Neural progenitor cell (in vitro differentiated cells): ENCODE data around the gene ERBB4. TPM values are rescaled to one million over a fixed set of nuclear protein-coding genes. Genes with fewer than 3 reads are reported as not detected.

ENCODE experiments used
- DNase-seq: peaks from one replicate; pipeline ENCODE4 v3.0.0-alpha.2; 2016; ENCODE audit warnings: low spot score
- H2AFZ ChIP-seq: fragments of 200-600 bp; sonication (generic); replicated peaks from 2 replicates; pipeline ENCODE4 v1.6.1; 2016; ENCODE audit warnings: antibody characterized with exemption
- H3F3A ChIP-seq: fragments of 200-600 bp; sonication (generic); 2 replicates; pipeline ENCODE4 v1.6.1; 2016; ENCODE audit warnings: antibody characterized with exemption, low read depth
- H3K27ac ChIP-seq: fragments of 200-600 bp; sonication (generic); 2 replicates; pipeline ENCODE4 v1.5.1; 2016; ENCODE audit warnings: mild to moderate bottlenecking
- H3K27me3 ChIP-seq: fragments of 200-600 bp; sonication (generic); 2 replicates; pipeline ENCODE4 v1.6.1; 2016; ENCODE audit warnings: mild to moderate bottlenecking, moderate library complexity
- H3K36me3 ChIP-seq: fragments of 200-600 bp; sonication (generic); 2 replicates; pipeline ENCODE4 v1.5.1; 2016
- H3K4me1 ChIP-seq: fragments of 200-600 bp; sonication (generic); 2 replicates; pipeline ENCODE4 v1.6.1; 2016; ENCODE audit warnings: mixed run types
- H3K4me2 ChIP-seq: fragments of 200-600 bp; sonication (generic); 2 replicates; pipeline ENCODE4 v1.6.1; 2016
- H3K4me3 ChIP-seq: fragments of 200-600 bp; sonication (generic); 2 replicates; pipeline ENCODE4 v1.5.1; 2016
- H3K79me2 ChIP-seq: fragments of 200-600 bp; sonication (generic); 2 replicates; pipeline ENCODE4 v1.6.1; 2016; ENCODE audit warnings: low read depth
- H3K9ac ChIP-seq: fragments of 200-600 bp; sonication (generic); 2 replicates; pipeline ENCODE4 v1.6.1; 2016
- H3K9me3 ChIP-seq: fragments of 200-600 bp; sonication (generic); 2 replicates; pipeline ENCODE4 v1.5.1; 2016; ENCODE audit warnings: low read depth
- H4K20me1 ChIP-seq: fragments of 200-600 bp; sonication (generic); 2 replicates; pipeline ENCODE4 v1.6.1; 2016; ENCODE audit warnings: low read depth
- H3K27ac Mint-ChIP-seq: 3 replicates; pipeline ENCODE4 v1.8.0; 2021; ENCODE audit warnings: mixed read lengths
- H3K27me3 Mint-ChIP-seq: 2 replicates; pipeline ENCODE4 v1.8.0; 2022; ENCODE audit warnings: low read depth, mild to moderate bottlenecking, inconsistent platforms, moderate library complexity, mixed read lengths; ENCODE audit not compliant: insufficient read depth
- H3K36me3 Mint-ChIP-seq: 3 replicates; pipeline ENCODE4 v1.8.0; 2021; ENCODE audit warnings: mixed read lengths
- H3K4me1 Mint-ChIP-seq: 3 replicates; pipeline ENCODE4 v1.8.0; 2021; ENCODE audit warnings: mixed read lengths
- H3K4me3 Mint-ChIP-seq: 3 replicates; pipeline ENCODE4 v1.8.0; 2021; ENCODE audit warnings: mild to moderate bottlenecking, moderate library complexity, mixed read lengths
- H3K9me3 Mint-ChIP-seq: 3 replicates; pipeline ENCODE4 v1.8.0; 2020; ENCODE audit warnings: mixed read lengths
- CTCF ChIP-seq: fragments of 200-600 bp; sonication (generic); IDR thresholded peaks from 2 replicates; pipeline ENCODE4 v1.5.1; 2017; ENCODE audit warnings: antibody characterized with exemption, mild to moderate bottlenecking
- EZH2 ChIP-seq: fragments of 200-600 bp; sonication (generic); IDR thresholded peaks from 2 replicates; pipeline ENCODE4 v1.6.1; 2017; ENCODE audit warnings: antibody characterized with exemption, mild to moderate bottlenecking, moderate library complexity
- EZH2phosphoT487 ChIP-seq: fragments of 200-600 bp; sonication (generic); IDR thresholded peaks from 2 replicates; pipeline ENCODE4 v1.6.1; 2017; ENCODE audit warnings: antibody characterized with exemption
- total RNA-seq: library from RNA; depleted of rRNA; stranded (reverse); fragments of >200 nt; gene quantifications from 2 replicates; pipeline ENCODE4 v1.2.3, GENCODE V29; 2015; ENCODE audit warnings: low replicate concordance

The ERBB4 gene
- total RNA-seq, 1 donor from 2014 or later, result 1.5 TPM

DNA sequence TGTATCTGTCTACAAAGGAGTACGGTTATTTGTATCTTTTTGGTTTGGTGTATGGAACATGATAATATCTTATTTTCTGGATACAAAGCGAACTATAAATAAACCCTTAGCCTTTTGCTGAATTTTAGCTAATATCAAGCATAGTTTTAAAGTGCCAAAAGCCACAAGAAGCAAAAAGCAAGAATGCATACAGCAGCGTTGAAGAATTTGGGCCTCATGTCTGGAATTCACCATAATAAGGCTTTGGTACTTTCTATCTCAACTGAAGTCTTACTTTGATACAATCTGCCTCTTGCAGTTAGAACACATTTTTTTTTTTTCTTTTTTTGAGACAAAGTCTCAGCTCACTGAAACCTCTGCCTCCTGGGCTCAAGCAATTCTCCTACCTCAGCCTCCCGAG, 151.5 kb downstream of the ERBB4 start:
- no peak overlapping the region for H3K4me3 Mint-ChIP-seq
- Histone ChIP-seq H3K4me3 (no peak overlapping the region), H2AFZ (no peak overlapping the region), H3K27me3 (no peaks in the 10 kb centered on the region), H3K27ac (no peak overlapping the region), H3K9me3 (no peaks in the 10 kb centered on the region), H3K36me3 (no peaks in the 10 kb centered on the region), H3K4me2 (no peak overlapping the region), H3K79me2 (no peaks in the 10 kb centered on the region), H3F3A (no peaks in the 10 kb centered on the region), H3K4me1 (no peaks in the 10 kb centered on the region), H3K9ac (no peak overlapping the region), H4K20me1 (no peaks in the 10 kb centered on the region)
- peaks cover 11% of the 10 kb centered on the region for H3K4me1 Mint-ChIP-seq
- no peaks in the 10 kb centered on the region for H3K36me3 Mint-ChIP-seq
- no peaks in the 10 kb centered on the region for H3K27me3 Mint-ChIP-seq
- no peak overlapping the region for H3K27ac Mint-ChIP-seq
- no peaks in the 10 kb centered on the region for H3K9me3 Mint-ChIP-seq
- DNase-seq, result no peak
- TF ChIP-seq EZH2 (no peak), CTCF (no peak), EZH2phosphoT487 (no peak)

GRCh38 chr2:212385241-212385640, 153.4 kb downstream of the ERBB4 start:
- Histone ChIP-seq H3F3A (no peaks in the 10 kb centered on the region), H3K4me1 (no peaks in the 10 kb centered on the region), H3K36me3 (no peaks in the 10 kb centered on the region), H4K20me1 (no peaks in the 10 kb centered on the region), H3K27ac (no peak overlapping the region), H2AFZ (no peak overlapping the region), H3K9ac (no peak overlapping the region), H3K27me3 (no peaks in the 10 kb centered on the region), H3K4me3 (no peak overlapping the region), H3K9me3 (no peaks in the 10 kb centered on the region), H3K4me2 (no peak overlapping the region), H3K79me2 (no peaks in the 10 kb centered on the region)
- no peak for DNase-seq
- Mint-ChIP-seq H3K4me1 (peaks cover 11% of the 10 kb centered on the region), H3K27ac (no peak overlapping the region), H3K27me3 (no peaks in the 10 kb centered on the region), H3K4me3 (no peak overlapping the region), H3K36me3 (no peaks in the 10 kb centered on the region), H3K9me3 (no peaks in the 10 kb centered on the region)
- no peak for TF ChIP-seq CTCF
- TF ChIP-seq EZH2phosphoT487, result no peak
- TF ChIP-seq EZH2, result no peak

DNA sequence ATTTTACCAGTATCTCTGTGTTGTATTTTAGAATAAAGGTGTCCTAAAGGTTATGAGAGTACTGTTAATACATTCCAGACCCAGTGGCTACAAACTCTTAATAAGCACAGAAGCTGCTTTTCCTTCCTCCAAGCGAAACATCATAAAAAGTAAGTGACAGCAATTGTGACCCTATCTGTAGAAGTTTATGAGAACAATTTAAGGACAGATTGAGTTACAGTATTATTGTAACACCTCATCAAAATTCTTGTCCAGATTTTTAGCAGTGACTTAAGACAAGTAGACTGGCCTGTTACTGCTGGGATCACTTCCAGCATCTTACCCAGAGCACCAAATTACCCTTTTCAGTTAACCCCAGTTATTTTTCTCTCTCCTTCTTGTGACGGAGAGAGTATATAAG, 154.6 kb downstream of the ERBB4 start:
- H3K36me3 ChIP-seq, result no peaks in the 10 kb centered on the region
- no peak overlapping the region for H3K4me3 ChIP-seq
- no peaks in the 10 kb centered on the region for H3K27me3 ChIP-seq
- no peak overlapping the region for H3K4me2 ChIP-seq
- TF ChIP-seq EZH2 (no peak), EZH2phosphoT487 (no peak), CTCF (no peak)
- H3K27ac ChIP-seq, result no peak overlapping the region
- H2AFZ ChIP-seq, result no peak overlapping the region
- H3F3A ChIP-seq, result no peaks in the 10 kb centered on the region
- H3K4me1 ChIP-seq, result no peaks in the 10 kb centered on the region
- no peaks in the 10 kb centered on the region for H3K79me2 ChIP-seq
- no peaks in the 10 kb centered on the region for H3K9me3 Mint-ChIP-seq
- H3K4me3 Mint-ChIP-seq, result no peak overlapping the region
- no peak for DNase-seq
- peaks cover 11% of the 10 kb centered on the region for H3K4me1 Mint-ChIP-seq
- H3K27me3 Mint-ChIP-seq, result no peaks in the 10 kb centered on the region
- peaks cover 1% of the 10 kb centered on the region for H3K36me3 Mint-ChIP-seq
- H3K9me3 ChIP-seq, result no peaks in the 10 kb centered on the region
- no peaks in the 10 kb centered on the region for H4K20me1 ChIP-seq
- no peak overlapping the region for H3K9ac ChIP-seq
- peak overlapping the region; percentile 29 for H3K27ac Mint-ChIP-seq
